Common myeloid progenitor, CD34-positive (primary cell): Measurements from ENCODE around the gene ZBTB7C.
A peak's percentile ranks its signal among the peaks of the same experiment; 100 is the strongest.

Experiments used
- CTCF ChIA-PET: fragments of 350-600 bp; sonication (Branson Sonifier 250); formaldehyde crosslinking; loops from one replicate; lab custom pipeline; 2021; ENCODE audit warnings: antibody characterized with exemption; lab: Charles Lee
- POLR2A ChIA-PET: fragments of 350-600 bp; sonication (Branson Sonifier 250); formaldehyde crosslinking; loops from one replicate; lab custom pipeline; 2021; ENCODE audit warnings: antibody characterized with exemption; lab: Charles Lee
- DNase-seq, 3 donors: peaks; one replicate each; pipeline versions ENCODE4 v3.0.0 to v3.0.0-alpha.2; 2013
- H3K27ac ChIP-seq, 2 experiments: 1 replicate in 1 of 2; 2 replicates in 1 of 2; pipeline ENCODE4 v1.7.0; 2013; ENCODE audit warnings: inconsistent platforms in 2 of 2, low read length in 2 of 2, mild to moderate bottlenecking in 2 of 2, low read depth in 1 of 2, moderate library complexity in 1 of 2; ENCODE audit not compliant: severe bottlenecking in 2 of 2, insufficient read depth in 1 of 2, poor library complexity in 1 of 2
- H3K27me3 ChIP-seq, 5 experiments: replicated peaks in 2 of 5; 1 replicate in 3 of 5; 2 replicates in 2 of 5; pipeline versions ENCODE4 v1.6.1 to v1.7.0; 2013; ENCODE audit warnings: low read length in 4 of 5, mild to moderate bottlenecking in 2 of 5, moderate library complexity in 2 of 5, inconsistent platforms in 1 of 5; ENCODE audit not compliant: insufficient read depth in 5 of 5, control insufficient read depth in 4 of 5
- H3K36me3 ChIP-seq, 4 experiments: 1 replicate in 2 of 4; 2 replicates in 2 of 4; pipeline versions ENCODE4 v1.6.1 to v1.7.0; 2013; ENCODE audit warnings: low read length in 3 of 4, control low read depth in 1 of 4, mild to moderate bottlenecking in 1 of 4; ENCODE audit not compliant: control insufficient read depth in 4 of 4, insufficient read depth in 4 of 4
- H3K4me1 ChIP-seq, 4 experiments: 1 replicate in 3 of 4; 2 replicates in 1 of 4; pipeline versions ENCODE4 v1.6.1 to v1.7.1; 2013; ENCODE audit warnings: low read length in 3 of 4, mild to moderate bottlenecking in 3 of 4, control low read depth in 1 of 4, inconsistent platforms in 1 of 4, moderate library complexity in 1 of 4; ENCODE audit not compliant: control insufficient read depth in 4 of 4, insufficient read depth in 4 of 4; ENCODE audit errors: control extremely low read depth in 1 of 4
- H3K4me3 ChIP-seq, 7 experiments: 1 replicate in 4 of 7; 2 replicates in 3 of 7; pipeline versions ENCODE4 v1.5.1 to v1.7.0; 2013; ENCODE audit warnings: mild to moderate bottlenecking in 7 of 7, low read length in 6 of 7, moderate library complexity in 6 of 7, inconsistent platforms in 2 of 7, low read depth in 2 of 7, control low read depth in 1 of 7; ENCODE audit not compliant: insufficient read depth in 4 of 7, control insufficient read depth in 1 of 7; ENCODE audit errors: extremely low read depth in 1 of 7
- H3K9me3 ChIP-seq, 5 experiments: 1 replicate in 4 of 5; 2 replicates in 1 of 5; pipeline versions ENCODE4 v1.6.1 to v1.7.1; 2013; ENCODE audit warnings: low read length in 4 of 5, mild to moderate bottlenecking in 2 of 5, inconsistent platforms in 1 of 5, low read depth in 1 of 5, moderate library complexity in 1 of 5; ENCODE audit not compliant: control insufficient read depth in 4 of 5, insufficient read depth in 2 of 5; ENCODE audit errors: control extremely low read depth in 1 of 5
- WGBS: methylation state at CpG from one replicate; pipeline ENCODE4 v1.1.5; 2013; ENCODE audit not compliant: insufficient coverage; 5-methylcytosine and 5-hydroxymethylcytosine counted together

ZBTB7C gene

GRCh38 chr18:48399303-48400075 is 9.7 kb downstream of the ZBTB7C start:
- no peak for DNase-seq
- Histone ChIP-seq H3K27ac (no peak overlapping the region), H3K9me3 (no peaks in the 10 kb centered on the region), H3K27me3 (peaks cover 9 to 96% (median 31%) of the 10 kb centered on the region in 5 experiments), H3K36me3 (no peaks in the 10 kb centered on the region), H3K4me1 (no peaks in the 10 kb centered on the region), H3K4me3 (no peak overlapping the region)
- POLR2A ChIA-PET = no interaction called here
- WGBS = 71% methylated on average over 7 of the region's 9 CpGs
- CTCF ChIA-PET = interaction anchor here (0.5 to 2.6 kb wide), 4 partner anchors 17 to 58 kb away, joined by 3 to 6 read pairs (median 4); no protein-coding TSS in a partner anchor

GRCh38 chr18:48398074-48398473 is 11.1 kb downstream of the ZBTB7C start:
- WGBS = 88% methylated on average over 4 of the region's 4 CpGs
- DNase-seq = no peak
- ChIA-PET POLR2A (no interaction called here), CTCF (interaction anchor here (1.2 to 2.6 kb wide), 4 partner anchors 11 to 47 kb away, joined by 3 to 6 read pairs (median 4); no protein-coding TSS in a partner anchor)
- no peak overlapping the region for H3K4me3 ChIP-seq
- H3K36me3 ChIP-seq = no peaks in the 10 kb centered on the region
- no peaks in the 10 kb centered on the region for H3K9me3 ChIP-seq
- peaks cover 9 to 97% (median 38%) of the 10 kb centered on the region in 5 experiments for H3K27me3 ChIP-seq
- no peak overlapping the region for H3K27ac ChIP-seq
- no peaks in the 10 kb centered on the region for H3K4me1 ChIP-seq

GRCh38 chr18:48397021-48397420 is 12.2 kb downstream of the ZBTB7C start:
- no peaks in the 10 kb centered on the region for H3K36me3 ChIP-seq
- ChIA-PET CTCF (interaction anchor here (0.9 to 1.3 kb wide), 3 partner anchors 10 to 49 kb away, joined by 3 read pairs; no protein-coding TSS in a partner anchor), POLR2A (no interaction called here)
- no peaks in the 10 kb centered on the region for H3K4me1 ChIP-seq
- peaks cover 9 to 100% (median 38%) of the 10 kb centered on the region in 5 experiments for H3K27me3 ChIP-seq
- no peaks in the 10 kb centered on the region for H3K9me3 ChIP-seq
- H3K27ac ChIP-seq = no peak overlapping the region
- 59% methylated on average over 4 of the region's 4 CpGs for WGBS
- H3K4me3 ChIP-seq = no peak overlapping the region
- DNase-seq = no peak

GRCh38 chr18:48396561-48396960 is 12.6 kb downstream of the ZBTB7C start:
- peaks cover 13 to 100% (median 40%) of the 10 kb centered on the region in 5 experiments for H3K27me3 ChIP-seq
- WGBS = 92% methylated on average over 2 of the region's 5 CpGs
- CTCF ChIA-PET = interaction anchor here (0.9 to 1.2 kb wide), 2 partner anchors 11 to 49 kb away, joined by 3 read pairs; no protein-coding TSS in a partner anchor
- no peak overlapping the region for H3K27ac ChIP-seq
- H3K9me3 ChIP-seq = no peaks in the 10 kb centered on the region
- H3K36me3 ChIP-seq = no peaks in the 10 kb centered on the region
- POLR2A ChIA-PET = no interaction called here
- no peak overlapping the region for H3K4me3 ChIP-seq
- H3K4me1 ChIP-seq = no peaks in the 10 kb centered on the region
- DNase-seq = no peak

GRCh38 chr18:48395646-48396045 is 13.5 kb downstream of the ZBTB7C start:
- CTCF ChIA-PET = no interaction called here
- POLR2A ChIA-PET = no interaction called here
- no CpG with 5 or more reads among the region's 1 CpG for WGBS
- Histone ChIP-seq H3K4me1 (no peaks in the 10 kb centered on the region), H3K9me3 (no peaks in the 10 kb centered on the region), H3K27ac (no peak overlapping the region), H3K4me3 (no peak overlapping the region), H3K36me3 (no peaks in the 10 kb centered on the region), H3K27me3 (peaks cover 16 to 100% (median 39%) of the 10 kb centered on the region in 5 experiments)
- peak in 1 of 3 donors; percentile 8 for DNase-seq

GRCh38 chr18:48394176-48394575 is 15.0 kb downstream of the ZBTB7C start:
- Histone ChIP-seq H3K36me3 (no peaks in the 10 kb centered on the region), H3K27ac (no peak overlapping the region), H3K27me3 (peaks cover 16 to 100% (median 49%) of the 10 kb centered on the region in 5 experiments), H3K4me3 (no peak overlapping the region), H3K4me1 (no peaks in the 10 kb centered on the region), H3K9me3 (no peaks in the 10 kb centered on the region)
- ChIA-PET CTCF (no interaction called here), POLR2A (no interaction called here)
- 81% methylated on average over 3 of the region's 5 CpGs for WGBS
- no peak for DNase-seq

GRCh38 chr18:48393776-48394175 is 15.4 kb downstream of the ZBTB7C start:
- DNase-seq = no peak
- Histone ChIP-seq H3K27ac (no peak overlapping the region), H3K36me3 (no peaks in the 10 kb centered on the region), H3K4me3 (no peak overlapping the region), H3K9me3 (no peaks in the 10 kb centered on the region), H3K4me1 (no peaks in the 10 kb centered on the region), H3K27me3 (peaks cover 16 to 100% (median 49%) of the 10 kb centered on the region in 5 experiments)
- ChIA-PET POLR2A (no interaction called here), CTCF (no interaction called here)
- WGBS = 100% methylated on average over 1 of the region's 1 CpG
